Peyer's patch (tissue), 4 donors: Measurements from ENCODE around the gene WDR64.

Experiments
- CTCF ChIP-seq, 6 experiments: fragments of 450-650 bp in 4 of 6; fragments of 200-600 bp in 2 of 6; sonication (generic) in 1 of 6; IDR thresholded peaks; one replicate each; pipeline ENCODE4 v1.5.1; 2017 to 2019; ENCODE audit warnings: antibody characterized with exemption in 6 of 6, mild to moderate bottlenecking in 3 of 6, moderate library complexity in 1 of 6
- POLR2A ChIP-seq, 2 donors: fragments of 450-650 bp; IDR thresholded peaks; one replicate each; pipeline ENCODE4 v1.5.1; 2017; ENCODE audit warnings: antibody characterized with exemption in 2 of 2, mild to moderate bottlenecking in 2 of 2, moderate library complexity in 2 of 2

GRCh38 chr1:241742084-241742483, 90.0 kb downstream of the WDR64 start:
- TF ChIP-seq POLR2A (IDR thresholded peaks at IDR 0.05) (no peak), CTCF (IDR thresholded peaks at IDR 0.05) (no peak)
